Hypothalamus (tissue), 51 donors: ENCODE measurements around the gene IGF1R.

Source experiments
- DNase-seq, 51 donors: peaks; one replicate each; lab custom pipeline; 2025; lab: John Stamatoyannopoulos, UW

The IGF1R gene

DNA sequence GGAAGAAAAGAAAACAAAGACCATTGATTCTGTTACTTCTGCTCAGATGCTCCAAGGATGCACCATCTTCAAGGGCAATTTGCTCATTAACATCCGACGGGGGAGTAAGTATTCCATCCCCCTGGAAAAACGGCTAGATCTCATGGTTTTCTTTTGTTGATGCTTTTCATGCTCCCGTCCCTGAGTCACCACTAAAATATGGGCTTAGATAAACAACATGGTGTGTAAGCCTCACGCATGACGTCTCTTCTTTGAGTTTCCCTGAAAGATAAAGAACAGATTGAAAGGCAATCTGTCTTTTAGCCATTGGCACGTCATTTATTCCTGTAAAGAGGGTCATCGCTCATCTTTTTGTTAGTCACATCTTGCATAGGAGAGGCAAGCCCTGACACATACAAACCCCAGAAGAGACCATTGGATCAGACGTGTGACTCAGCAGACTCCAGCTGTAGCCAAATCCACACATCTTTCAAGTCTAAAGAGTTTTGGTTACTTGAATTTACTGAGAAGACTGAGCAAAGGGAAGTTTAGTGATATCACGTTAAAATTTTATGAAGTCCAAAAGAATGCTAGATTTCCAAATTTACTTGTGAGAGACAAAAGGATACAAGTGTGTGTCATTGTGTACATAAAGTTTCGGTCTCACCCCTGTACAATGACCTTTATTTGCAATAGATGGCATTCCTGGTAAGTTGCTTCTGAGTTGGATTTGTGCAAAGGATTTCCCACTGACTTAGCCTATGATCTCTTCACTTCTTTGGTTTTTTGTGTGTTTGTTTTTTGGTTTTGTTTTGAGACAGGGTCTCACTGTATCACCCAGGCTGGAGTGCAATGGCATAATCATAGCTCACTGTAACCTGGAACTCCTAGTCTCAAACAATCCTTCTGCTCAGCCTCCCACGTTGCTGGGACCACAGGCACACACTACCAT is 248.7 kb downstream of the IGF1R start:
- DNase-seq, result peak in 1 of 51 donors; percentile 27

- no peak for DNase-seq
These were observed 249.8 kb downstream of the IGF1R start for GRCh38 chr15:98898122-98898521.

GRCh38 chr15:98899272-98900021 is 251.1 kb downstream of the IGF1R start:
- DNase-seq, result no peak

DNA sequence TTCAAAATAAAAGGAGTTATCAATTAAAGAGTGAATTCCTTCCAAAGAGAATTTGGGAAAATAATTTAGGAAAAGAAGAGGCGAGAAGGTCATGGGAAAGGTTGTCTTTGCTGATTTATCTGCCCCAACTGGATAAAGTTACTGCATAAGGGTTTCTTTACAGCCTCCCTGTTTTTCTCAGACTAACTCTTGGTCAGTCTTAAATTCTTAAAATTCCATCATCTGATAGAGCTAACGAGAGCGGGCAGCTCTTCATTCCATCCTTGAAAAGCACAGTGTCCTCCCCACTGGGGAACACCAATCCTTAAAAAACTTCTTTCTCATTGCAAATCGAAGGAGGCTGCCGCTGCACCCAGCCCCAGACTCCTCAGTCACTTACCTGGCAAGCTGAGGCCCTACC is 252.0 kb downstream of the IGF1R start:
- no peak for DNase-seq

GRCh38 chr15:98901434-98902072 is 253.2 kb downstream of the IGF1R start:
- no peak for DNase-seq

- DNase-seq, result no peak
These were observed 254.6 kb downstream of the IGF1R start for GRCh38 chr15:98902931-98903330.

- DNase-seq, result no peak
These were observed 255.2 kb downstream of the IGF1R start for GRCh38 chr15:98903377-98904018.

DNA sequence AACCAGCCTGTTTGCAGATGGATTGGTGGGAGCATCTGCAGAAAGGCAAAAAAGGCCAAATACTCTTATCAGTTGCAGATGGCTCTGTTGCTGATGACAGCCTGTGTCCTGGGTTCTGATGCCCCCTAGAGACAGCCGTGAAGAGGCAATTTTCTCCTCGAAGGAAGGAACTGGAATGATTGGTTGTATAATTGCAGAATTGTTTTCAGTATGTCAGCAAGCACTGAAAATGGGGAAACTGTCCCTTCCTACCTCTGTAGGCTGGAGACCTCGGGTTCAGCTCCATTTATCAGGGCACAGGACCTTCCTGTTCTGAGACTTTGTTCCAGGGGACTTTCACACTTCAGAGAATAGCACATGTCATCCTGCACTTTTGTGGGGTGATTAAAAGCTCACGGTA is 256.2 kb downstream of the IGF1R start:
- peak in 26 of 51 donors; percentile 7 to 71 (median 34) for DNase-seq

DNA sequence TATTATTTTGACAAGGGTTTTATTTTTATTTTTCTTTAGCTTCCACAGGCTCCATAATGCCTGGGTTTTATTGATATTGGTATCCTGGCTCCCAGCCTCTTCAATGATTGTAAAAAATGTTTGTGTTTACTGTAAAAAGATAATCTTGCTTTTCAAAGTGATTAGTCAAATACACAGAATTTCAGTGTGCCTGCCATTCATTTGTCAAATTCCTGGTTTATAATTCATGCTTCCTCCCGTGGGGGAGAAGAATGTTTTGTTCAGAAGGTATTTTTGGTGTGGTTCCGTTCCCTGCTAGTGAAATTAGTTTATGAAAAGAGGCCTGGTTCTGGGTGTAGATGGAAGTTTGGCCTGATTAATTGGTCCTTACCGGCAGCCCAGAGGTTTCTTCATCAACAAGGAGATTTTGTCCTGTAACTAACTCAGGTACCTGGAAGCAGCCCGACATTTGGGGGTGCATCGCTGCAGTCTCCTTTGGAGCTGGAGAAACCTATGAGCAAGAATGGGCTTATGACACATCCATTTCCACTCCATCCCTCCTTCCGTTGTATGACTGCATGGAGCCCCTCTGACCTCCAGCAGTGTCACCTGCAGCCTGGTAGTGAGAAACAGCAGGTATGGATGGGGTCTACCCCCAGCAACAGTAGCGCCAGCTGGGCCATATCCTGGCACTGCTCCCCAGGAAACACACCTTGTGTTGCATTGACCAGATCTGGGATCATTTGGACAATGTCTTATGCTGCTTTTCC is 257.8 kb downstream of the IGF1R start:
- DNase-seq, result no peak

- DNase-seq, result no peak
These were observed 258.4 kb downstream of the IGF1R start for GRCh38 chr15:98906712-98907083.

DNA sequence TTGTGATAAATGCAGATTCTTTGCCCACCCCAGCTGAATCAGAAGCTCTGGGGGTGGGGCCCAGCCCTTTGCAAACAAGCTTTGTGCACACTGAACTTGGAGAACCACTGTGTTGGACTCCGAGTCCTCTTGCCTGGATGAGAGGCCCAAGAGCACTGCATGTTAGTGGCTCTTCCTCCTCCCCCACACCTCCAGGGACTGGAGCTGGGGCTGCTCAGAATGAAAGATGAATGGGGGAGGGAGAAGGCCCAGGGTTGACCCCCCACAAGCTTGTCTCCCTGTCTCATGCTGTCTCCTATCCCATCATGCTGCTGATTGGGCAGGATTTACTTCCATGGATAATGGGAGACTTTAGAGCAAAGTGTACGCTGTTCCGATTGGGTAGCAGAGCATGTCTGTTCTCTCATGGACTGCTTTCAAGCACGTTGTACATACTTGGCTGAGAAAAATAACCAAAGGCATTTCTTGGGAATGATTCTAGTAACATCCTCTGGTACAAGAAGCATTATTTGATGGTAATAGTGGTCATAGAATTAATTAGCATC is 259.7 kb downstream of the IGF1R start:
- DNase-seq, result no peak

DNA sequence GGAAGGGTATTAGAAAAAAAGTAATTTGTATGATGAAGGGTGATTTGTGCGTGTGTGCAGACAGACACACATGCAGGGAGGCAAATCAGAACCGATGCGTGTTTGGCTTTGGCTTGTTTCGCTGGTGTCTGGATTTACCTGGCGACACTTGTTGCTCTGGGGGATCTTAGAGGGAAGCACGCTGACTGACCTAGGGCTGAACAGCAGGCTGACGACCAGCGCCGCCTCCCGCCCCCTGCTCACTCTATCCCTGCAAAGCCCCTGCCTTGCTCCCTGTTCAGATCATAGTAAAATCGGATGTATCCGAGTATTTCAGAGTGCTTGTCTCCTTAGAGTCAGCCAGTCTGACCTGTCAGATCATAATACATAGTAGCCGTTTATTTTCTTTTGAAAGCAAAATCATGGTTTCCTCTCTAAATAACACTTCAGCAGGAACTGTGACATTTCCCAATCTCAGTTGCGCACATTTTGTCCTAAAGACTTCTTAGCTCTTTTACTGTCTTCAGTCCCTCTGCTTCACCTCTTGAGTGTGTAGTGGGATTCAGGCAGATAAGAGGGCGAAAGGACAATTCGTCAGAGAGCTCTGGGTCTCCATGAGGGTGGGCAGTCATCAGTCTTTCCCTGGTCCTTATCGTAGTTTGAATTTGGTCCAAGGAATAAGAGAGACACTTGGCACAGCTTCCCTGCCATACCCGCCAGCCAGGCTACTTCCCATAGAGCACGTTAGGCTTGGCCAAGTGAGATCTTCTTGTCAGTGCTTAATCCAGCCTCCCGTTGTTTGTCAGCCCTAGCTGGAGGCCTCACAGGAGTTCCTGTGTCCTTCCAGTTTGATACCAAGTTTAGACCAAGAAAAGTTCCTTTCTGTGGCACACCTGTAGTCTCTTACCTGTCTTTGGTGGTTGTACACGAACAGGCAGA is 261.9 kb downstream of the IGF1R start:
- DNase-seq, result no peak

- no peak for DNase-seq
These were observed 266.3 kb downstream of the IGF1R start for GRCh38 chr15:98914626-98915025.

DNA sequence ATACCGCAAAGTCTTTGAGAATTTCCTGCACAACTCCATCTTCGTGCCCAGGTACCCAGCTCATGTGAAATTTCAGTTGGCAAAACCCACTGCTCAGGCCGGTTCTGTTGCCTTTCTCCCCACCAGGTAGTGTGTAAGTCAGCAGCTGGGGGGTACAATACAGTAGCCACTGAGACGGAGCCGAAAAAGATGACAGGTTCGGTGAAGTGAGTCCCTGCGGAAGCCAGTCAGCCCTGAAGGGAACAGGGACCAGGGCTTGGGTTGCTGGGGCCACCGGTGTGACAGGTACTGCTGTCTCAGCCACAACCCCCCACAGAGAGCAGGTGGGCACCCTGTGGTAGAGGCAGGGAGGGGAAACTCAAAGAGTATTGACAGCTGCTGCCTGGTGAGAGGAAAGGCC is 268.5 kb downstream of the IGF1R start:
- no peak for DNase-seq

DNA sequence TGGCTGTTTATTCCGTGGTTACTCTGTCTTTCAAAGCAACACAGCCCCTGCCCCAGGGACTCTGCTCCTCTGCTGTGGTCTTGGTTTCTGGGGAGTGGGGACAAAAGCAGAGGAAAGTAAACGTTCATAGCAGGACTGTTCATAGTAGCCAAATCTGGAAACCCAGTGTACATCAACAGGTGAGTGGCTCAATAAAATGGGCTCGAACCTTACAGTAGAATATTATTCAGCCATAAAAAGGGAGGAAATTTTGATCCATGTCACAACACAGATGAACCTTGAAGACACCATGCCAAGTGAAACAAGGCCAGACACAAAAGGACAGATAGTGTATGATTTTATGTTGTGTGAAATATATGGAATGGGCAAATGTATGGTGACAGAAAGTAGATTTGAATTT is 269.1 kb downstream of the IGF1R start:
- no peak for DNase-seq

GRCh38 chr15:98920091-98920880 is 271.9 kb downstream of the IGF1R start:
- DNase-seq, result no peak

- peak in 30 of 51 donors; percentile 17 to 69 (median 45) for DNase-seq
These were observed 274.8 kb downstream of the IGF1R start for GRCh38 chr15:98923171-98923570.

DNA sequence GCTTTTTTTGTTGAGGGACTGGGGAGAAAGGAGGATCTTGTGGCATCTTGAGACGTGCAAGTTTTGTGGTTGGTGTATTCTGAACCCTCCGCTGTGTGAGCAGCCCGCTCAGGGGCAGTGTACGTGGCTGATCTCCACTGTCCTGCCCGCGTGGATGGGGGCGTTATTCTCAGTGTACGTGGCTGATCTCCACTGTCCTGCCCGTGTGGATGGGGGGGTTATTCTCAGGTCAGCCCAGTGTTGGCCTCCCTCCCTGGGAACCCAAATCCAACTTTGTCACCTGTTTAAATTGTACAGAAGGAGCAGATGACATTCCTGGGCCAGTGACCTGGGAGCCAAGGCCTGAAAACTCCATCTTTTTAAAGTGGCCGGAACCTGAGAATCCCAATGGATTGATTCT is 275.2 kb downstream of the IGF1R start:
- DNase-seq, result no peak
